HL-60 (cell line): ENCODE measurements around the gene CEP112.

ENCODE experiments used
- CTCF ChIP-seq: IDR thresholded peaks from one replicate; pipeline ENCODE4 v1.5.1; 2011; ENCODE audit warnings: low read length, control low read depth, inconsistent platforms; ENCODE audit not compliant: insufficient read depth
- GABPA ChIP-seq: IDR thresholded peaks from 2 replicates; pipeline ENCODE4 v1.6.1; 2012; ENCODE audit warnings: low read depth
- POLR2AphosphoS5 ChIP-seq: IDR thresholded peaks from 2 replicates; pipeline ENCODE4 v1.6.1; 2012; ENCODE audit warnings: low read depth
- TF ChIP-seq, protein P1 (sequence below): IDR thresholded peaks from 2 replicates; pipeline ENCODE4 v1.6.1; 2012; ENCODE audit warnings: low read depth; ENCODE audit not compliant: insufficient replicate concordance

- TF ChIP-seq CTCF, result no peak
- TF ChIP-seq, protein P1, sequence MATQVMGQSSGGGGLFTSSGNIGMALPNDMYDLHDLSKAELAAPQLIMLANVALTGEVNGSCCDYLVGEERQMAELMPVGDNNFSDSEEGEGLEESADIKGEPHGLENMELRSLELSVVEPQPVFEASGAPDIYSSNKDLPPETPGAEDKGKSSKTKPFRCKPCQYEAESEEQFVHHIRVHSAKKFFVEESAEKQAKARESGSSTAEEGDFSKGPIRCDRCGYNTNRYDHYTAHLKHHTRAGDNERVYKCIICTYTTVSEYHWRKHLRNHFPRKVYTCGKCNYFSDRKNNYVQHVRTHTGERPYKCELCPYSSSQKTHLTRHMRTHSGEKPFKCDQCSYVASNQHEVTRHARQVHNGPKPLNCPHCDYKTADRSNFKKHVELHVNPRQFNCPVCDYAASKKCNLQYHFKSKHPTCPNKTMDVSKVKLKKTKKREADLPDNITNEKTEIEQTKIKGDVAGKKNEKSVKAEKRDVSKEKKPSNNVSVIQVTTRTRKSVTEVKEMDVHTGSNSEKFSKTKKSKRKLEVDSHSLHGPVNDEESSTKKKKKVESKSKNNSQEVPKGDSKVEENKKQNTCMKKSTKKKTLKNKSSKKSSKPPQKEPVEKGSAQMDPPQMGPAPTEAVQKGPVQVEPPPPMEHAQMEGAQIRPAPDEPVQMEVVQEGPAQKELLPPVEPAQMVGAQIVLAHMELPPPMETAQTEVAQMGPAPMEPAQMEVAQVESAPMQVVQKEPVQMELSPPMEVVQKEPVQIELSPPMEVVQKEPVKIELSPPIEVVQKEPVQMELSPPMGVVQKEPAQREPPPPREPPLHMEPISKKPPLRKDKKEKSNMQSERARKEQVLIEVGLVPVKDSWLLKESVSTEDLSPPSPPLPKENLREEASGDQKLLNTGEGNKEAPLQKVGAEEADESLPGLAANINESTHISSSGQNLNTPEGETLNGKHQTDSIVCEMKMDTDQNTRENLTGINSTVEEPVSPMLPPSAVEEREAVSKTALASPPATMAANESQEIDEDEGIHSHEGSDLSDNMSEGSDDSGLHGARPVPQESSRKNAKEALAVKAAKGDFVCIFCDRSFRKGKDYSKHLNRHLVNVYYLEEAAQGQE, result no peak
- no peak for TF ChIP-seq POLR2AphosphoS5
- TF ChIP-seq GABPA, result no peak
These were observed 563.3 kb downstream of the CEP112 start for GRCh38 chr17:65628644-65629036.
